KMS-11 (cell line): ENCODE data around the gene SLC19A1.

ENCODE experiments used
- H2AFZ ChIP-seq: fragments of 200-600 bp; sonication (generic); 2 replicates; pipeline ENCODE4 v1.6.1; 2016; ENCODE audit warnings: antibody characterized with exemption, mixed run types, low read depth
- H3K27ac ChIP-seq: fragments of 200-600 bp; sonication (generic); 2 replicates; pipeline ENCODE4 v1.6.1; 2016; ENCODE audit warnings: mild to moderate bottlenecking, mixed run types
- H3K27me3 ChIP-seq: fragments of 200-600 bp; sonication (generic); 2 replicates; pipeline ENCODE4 v1.6.1; 2017; ENCODE audit warnings: mild to moderate bottlenecking, low read depth, mixed run types, moderate library complexity; ENCODE audit not compliant: insufficient read depth
- H3K36me3 ChIP-seq: fragments of 200-600 bp; sonication (generic); 2 replicates; pipeline ENCODE4 v1.6.1; 2017; ENCODE audit warnings: mild to moderate bottlenecking, mixed run types; ENCODE audit not compliant: insufficient read depth
- H3K4me1 ChIP-seq: fragments of 200-600 bp; sonication (generic); 2 replicates; pipeline ENCODE4 v1.6.1; 2016; ENCODE audit warnings: mild to moderate bottlenecking, low read depth, mixed run types; ENCODE audit not compliant: poor library complexity, severe bottlenecking
- H3K4me2 ChIP-seq: fragments of 200-600 bp; sonication (generic); 2 replicates; pipeline ENCODE4 v1.7.0; 2016; ENCODE audit warnings: mild to moderate bottlenecking, mixed run types
- H3K4me3 ChIP-seq: fragments of 200-600 bp; sonication (generic); IDR thresholded peaks from 2 replicates; pipeline ENCODE4 v1.6.1; 2017; ENCODE audit warnings: low read depth, low read length, mixed read lengths; ENCODE audit not compliant: insufficient read depth
- H3K79me2 ChIP-seq: fragments of 200-600 bp; sonication (generic); 2 replicates; pipeline ENCODE4 v1.6.1; 2016; ENCODE audit warnings: low read depth, mixed run types; ENCODE audit not compliant: insufficient read depth
- H3K9ac ChIP-seq: fragments of 200-600 bp; sonication (generic); 2 replicates; pipeline ENCODE4 v1.6.1; 2016; ENCODE audit warnings: mild to moderate bottlenecking, mixed run types
- H4K20me1 ChIP-seq: fragments of 200-600 bp; sonication (generic); 2 replicates; pipeline ENCODE4 v1.6.1; 2016; ENCODE audit warnings: mild to moderate bottlenecking, mixed run types; ENCODE audit not compliant: insufficient read depth
- CTCF ChIP-seq: fragments of 200-600 bp; sonication (generic); conservative IDR thresholded peaks from 2 replicates; pipeline ENCODE4 v1.6.1; 2017; ENCODE audit warnings: low read depth, mild to moderate bottlenecking, antibody characterized with exemption, low read length, moderate library complexity, mixed read lengths

SLC19A1 gene

GRCh38 chr21:45580576-45581321 lies 38.5 kb upstream of the SLC19A1 start:
- Histone ChIP-seq H3K27me3 (peaks cover 60% of the 10 kb centered on the region), H2AFZ (no peak overlapping the region), H3K9ac (no peak overlapping the region), H3K4me2 (no peak overlapping the region), H3K4me3 (no peak overlapping the region), H4K20me1 (no peaks in the 10 kb centered on the region), H3K4me1 (no peaks in the 10 kb centered on the region), H3K79me2 (no peaks in the 10 kb centered on the region), H3K27ac (no peak overlapping the region), H3K36me3 (no peaks in the 10 kb centered on the region)
- TF ChIP-seq CTCF: no peak

GRCh38 chr21:45580181-45580575 lies 37.9 kb upstream of the SLC19A1 start:
- no peak for TF ChIP-seq CTCF
- Histone ChIP-seq H3K4me2 (no peak overlapping the region), H3K27me3 (peaks cover 60% of the 10 kb centered on the region), H3K79me2 (no peaks in the 10 kb centered on the region), H3K4me3 (no peak overlapping the region), H2AFZ (no peak overlapping the region), H3K9ac (no peak overlapping the region), H3K27ac (no peak overlapping the region), H3K4me1 (no peaks in the 10 kb centered on the region), H3K36me3 (no peaks in the 10 kb centered on the region), H4K20me1 (no peaks in the 10 kb centered on the region)

GRCh38 chr21:45579383-45580180 lies 37.3 kb upstream of the SLC19A1 start:
- H3K79me2 ChIP-seq: no peaks in the 10 kb centered on the region
- H3K4me3 ChIP-seq: no peak overlapping the region
- no peak for TF ChIP-seq CTCF
- H3K4me1 ChIP-seq: no peaks in the 10 kb centered on the region
- no peaks in the 10 kb centered on the region for H3K36me3 ChIP-seq
- no peak overlapping the region for H3K9ac ChIP-seq
- H3K27me3 ChIP-seq: peaks cover 60% of the 10 kb centered on the region
- H2AFZ ChIP-seq: no peak overlapping the region
- no peak overlapping the region for H3K4me2 ChIP-seq
- no peaks in the 10 kb centered on the region for H4K20me1 ChIP-seq
- H3K27ac ChIP-seq: no peak overlapping the region

GRCh38 chr21:45578811-45579381 lies 36.7 kb upstream of the SLC19A1 start:
- peaks cover 60% of the 10 kb centered on the region for H3K27me3 ChIP-seq
- H3K4me2 ChIP-seq: no peak overlapping the region
- H2AFZ ChIP-seq: no peak overlapping the region
- TF ChIP-seq CTCF: no peak
- H3K79me2 ChIP-seq: no peaks in the 10 kb centered on the region
- no peak overlapping the region for H3K27ac ChIP-seq
- no peaks in the 10 kb centered on the region for H3K4me1 ChIP-seq
- no peaks in the 10 kb centered on the region for H4K20me1 ChIP-seq
- H3K36me3 ChIP-seq: no peaks in the 10 kb centered on the region
- H3K9ac ChIP-seq: no peak overlapping the region
- no peak overlapping the region for H3K4me3 ChIP-seq
